Right lobe of liver (tissue), 4 donors: ENCODE measurements around the gene BCL2L12.

ENCODE experiments used
- POLR2A ChIP-seq: fragments of 450-650 bp; IDR thresholded peaks from one replicate; pipeline ENCODE4 v1.6.1; 2017; ENCODE audit warnings: antibody characterized with exemption, mild to moderate bottlenecking
- TF ChIP-seq, protein P1 (sequence below), 4 donors: fragments of 200-600 bp in 3 of 4; fragments of 450-650 bp in 1 of 4; IDR thresholded peaks; one replicate each; pipeline versions ENCODE4 v1.5.1 to v1.8.0; 2016 to 2022; ENCODE audit warnings: antibody characterized with exemption in 4 of 4, mild to moderate bottlenecking in 2 of 4
- donor health status: DM: no; HTN: no; CAD: no.
- donor health status: DM: no; HTN: no; CAD: no.
- donor health status: DM: no; HTN: yes; CAD: no.

DNA sequence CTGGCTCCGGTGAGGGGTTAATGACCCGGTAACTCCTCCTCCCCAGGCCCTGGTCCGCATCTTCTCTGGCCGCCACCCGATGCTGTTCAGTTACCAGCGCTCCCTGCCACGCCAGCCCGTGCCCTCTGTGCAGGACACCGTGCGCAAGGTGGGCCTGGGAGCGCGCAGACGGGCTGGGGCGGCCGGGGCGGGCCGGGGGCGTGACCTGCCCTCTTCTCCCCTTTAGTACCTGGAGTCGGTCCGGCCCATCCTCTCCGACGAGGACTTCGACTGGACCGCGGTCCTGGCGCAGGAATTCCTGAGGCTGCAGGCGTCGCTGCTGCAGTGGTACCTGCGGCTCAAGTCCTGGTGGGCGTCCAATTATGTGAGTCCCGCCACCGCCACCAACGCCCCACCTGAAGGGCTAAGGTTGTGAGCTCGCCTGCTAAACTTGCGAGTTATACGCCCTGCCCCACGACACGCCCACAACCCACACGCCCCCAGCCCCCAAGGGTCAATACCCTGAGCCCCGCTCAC, 35.6 kb downstream of the BCL2L12 start:
- TF ChIP-seq, protein P1, sequence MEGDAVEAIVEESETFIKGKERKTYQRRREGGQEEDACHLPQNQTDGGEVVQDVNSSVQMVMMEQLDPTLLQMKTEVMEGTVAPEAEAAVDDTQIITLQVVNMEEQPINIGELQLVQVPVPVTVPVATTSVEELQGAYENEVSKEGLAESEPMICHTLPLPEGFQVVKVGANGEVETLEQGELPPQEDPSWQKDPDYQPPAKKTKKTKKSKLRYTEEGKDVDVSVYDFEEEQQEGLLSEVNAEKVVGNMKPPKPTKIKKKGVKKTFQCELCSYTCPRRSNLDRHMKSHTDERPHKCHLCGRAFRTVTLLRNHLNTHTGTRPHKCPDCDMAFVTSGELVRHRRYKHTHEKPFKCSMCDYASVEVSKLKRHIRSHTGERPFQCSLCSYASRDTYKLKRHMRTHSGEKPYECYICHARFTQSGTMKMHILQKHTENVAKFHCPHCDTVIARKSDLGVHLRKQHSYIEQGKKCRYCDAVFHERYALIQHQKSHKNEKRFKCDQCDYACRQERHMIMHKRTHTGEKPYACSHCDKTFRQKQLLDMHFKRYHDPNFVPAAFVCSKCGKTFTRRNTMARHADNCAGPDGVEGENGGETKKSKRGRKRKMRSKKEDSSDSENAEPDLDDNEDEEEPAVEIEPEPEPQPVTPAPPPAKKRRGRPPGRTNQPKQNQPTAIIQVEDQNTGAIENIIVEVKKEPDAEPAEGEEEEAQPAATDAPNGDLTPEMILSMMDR (IDR thresholded peaks at IDR 0.05) = no peak
- TF ChIP-seq POLR2A = no peak
